Stimulated activated memory B cell treated with anti-CD40 and anti-IgM and Interleukin-4, amounts not matched to agents 10 μg/mL and 1 μg/mL and 100 μg/mL, for 72 hours (primary cell): ENCODE results near the gene SPACA7.
A peak's percentile ranks its signal among the peaks of the same experiment; 100 is the strongest.

Source experiments
- ATAC-seq: fragments of 150-1000 bp; cut with Tn5 transposase; 2 replicates; pipeline ENCODE4 v1.10.0; 2021
- H3K27ac Mint-ChIP-seq: one replicate; pipeline ENCODE4 v1.8.0; 2022; ENCODE audit warnings: mild to moderate bottlenecking, mixed read lengths
- H3K27me3 Mint-ChIP-seq: one replicate; pipeline ENCODE4 v1.8.0; 2022; ENCODE audit warnings: mixed read lengths
- H3K36me3 Mint-ChIP-seq: one replicate; pipeline ENCODE4 v1.8.0; 2022; ENCODE audit warnings: mixed read lengths
- H3K4me1 Mint-ChIP-seq: one replicate; pipeline ENCODE4 v1.8.0; 2022; ENCODE audit warnings: mixed read lengths
- H3K4me3 Mint-ChIP-seq: one replicate; pipeline ENCODE4 v1.8.0; 2022; ENCODE audit warnings: mild to moderate bottlenecking, moderate library complexity, mixed read lengths
- H3K9me3 Mint-ChIP-seq: one replicate; pipeline ENCODE4 v1.8.0; 2022; ENCODE audit warnings: mixed read lengths

The SPACA7 gene

DNA sequence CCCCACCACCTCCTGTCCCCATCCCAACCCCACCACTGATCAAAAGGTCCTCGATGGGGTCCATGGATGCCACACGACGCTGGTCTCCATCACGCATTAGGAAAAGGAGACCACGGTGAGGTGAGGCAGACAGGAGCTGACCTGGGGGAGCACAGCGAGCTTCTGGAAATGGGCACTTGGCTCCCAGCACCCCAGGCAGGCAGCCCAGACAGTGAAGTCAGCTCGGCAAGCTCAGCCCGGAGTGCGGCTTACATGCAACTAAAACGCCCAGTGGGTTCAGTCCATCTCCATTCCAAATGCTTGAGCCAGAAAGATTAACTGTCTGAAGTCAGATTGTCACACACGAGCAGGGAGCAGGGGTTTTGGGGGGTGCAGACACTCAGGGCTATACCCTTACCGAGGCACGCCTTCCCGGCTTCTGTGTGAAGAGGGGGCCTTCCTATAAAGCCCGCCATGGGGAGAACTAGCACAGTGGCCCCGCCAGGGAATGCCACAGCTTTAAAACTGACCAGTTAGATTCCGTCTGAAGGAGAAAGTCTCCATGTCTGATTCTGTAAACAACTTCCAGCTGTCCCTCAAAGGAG lies 79.4 kb downstream of the SPACA7 start:
- Mint-ChIP-seq H3K9me3 (peaks cover 17% of the 10 kb centered on the region), H3K36me3 (no peaks in the 10 kb centered on the region), H3K4me3 (no peak overlapping the region), H3K27me3 (peaks cover 10% of the 10 kb centered on the region), H3K4me1 (no peaks in the 10 kb centered on the region), H3K27ac (no peak overlapping the region)
- ATAC-seq: no peak

GRCh38 chr13:112456138-112457056 lies 80.2 kb downstream of the SPACA7 start:
- Mint-ChIP-seq H3K36me3 (peaks cover under 1% of the 10 kb centered on the region), H3K27me3 (peaks cover 4% of the 10 kb centered on the region), H3K9me3 (peaks cover 17% of the 10 kb centered on the region), H3K4me1 (no peaks in the 10 kb centered on the region), H3K4me3 (no peak overlapping the region), H3K27ac (no peak overlapping the region)
- ATAC-seq: no peak

- no peak overlapping the region for H3K27ac Mint-ChIP-seq
- peaks cover 19% of the 10 kb centered on the region for H3K9me3 Mint-ChIP-seq
- H3K36me3 Mint-ChIP-seq: peaks cover 7% of the 10 kb centered on the region
- H3K27me3 Mint-ChIP-seq: peaks cover 9% of the 10 kb centered on the region
- no peaks in the 10 kb centered on the region for H3K4me1 Mint-ChIP-seq
- no peak overlapping the region for H3K4me3 Mint-ChIP-seq
- no peak for ATAC-seq
These were observed 80.9 kb downstream of the SPACA7 start for GRCh38 chr13:112457081-112457480.

- Mint-ChIP-seq H3K27me3 (peaks cover 12% of the 10 kb centered on the region), H3K9me3 (peaks cover 23% of the 10 kb centered on the region), H3K4me1 (no peaks in the 10 kb centered on the region), H3K4me3 (no peak overlapping the region), H3K27ac (no peak overlapping the region), H3K36me3 (peaks cover 11% of the 10 kb centered on the region)
- ATAC-seq: no peak
These were observed 81.3 kb downstream of the SPACA7 start for GRCh38 chr13:112457485-112457884.

DNA sequence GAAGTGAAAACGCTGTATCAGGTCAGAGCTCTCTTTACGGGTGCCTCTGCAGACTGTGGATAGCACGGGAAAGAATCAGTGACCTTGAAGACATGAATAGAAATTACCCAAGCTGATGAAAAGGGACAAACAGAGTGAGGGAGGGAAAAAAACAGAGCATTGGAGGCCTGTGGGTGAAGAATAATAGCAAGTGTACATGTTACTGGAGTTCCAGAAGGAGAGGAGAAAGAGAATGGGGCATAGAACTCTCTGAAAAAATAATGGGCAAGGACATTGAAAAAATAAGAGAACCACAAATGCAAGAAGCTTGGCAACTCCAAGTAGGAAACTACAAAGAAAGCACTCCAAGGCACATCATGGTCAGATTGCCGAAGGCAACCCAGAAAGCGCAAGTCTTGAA lies 86.3 kb downstream of the SPACA7 start:
- Mint-ChIP-seq H3K27me3 (peaks cover 12% of the 10 kb centered on the region), H3K4me1 (no peaks in the 10 kb centered on the region), H3K27ac (no peak overlapping the region), H3K9me3 (peaks cover 23% of the 10 kb centered on the region), H3K4me3 (no peak overlapping the region), H3K36me3 (peaks cover 25% of the 10 kb centered on the region)
- no peak for ATAC-seq

DNA sequence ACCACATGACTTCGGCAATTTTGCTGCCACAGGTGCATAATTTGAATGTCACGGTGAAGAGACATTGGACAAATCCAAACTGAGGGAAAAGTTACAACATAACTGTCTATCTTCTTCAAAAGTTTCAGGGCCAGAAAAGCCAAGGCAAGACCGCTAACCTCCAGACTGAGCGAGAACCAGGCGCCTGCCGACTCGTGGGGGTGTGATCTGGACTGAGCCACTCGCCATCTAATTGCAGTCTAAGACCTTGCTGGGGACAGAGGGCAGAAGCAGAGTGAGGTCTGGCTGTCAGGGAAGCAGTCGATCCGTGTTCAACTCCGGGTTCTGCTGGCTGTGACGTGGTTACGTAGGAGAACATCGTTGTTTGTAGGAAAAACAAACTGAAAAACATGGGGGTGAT lies 88.6 kb downstream of the SPACA7 start:
- Mint-ChIP-seq H3K27ac (no peak overlapping the region), H3K27me3 (peaks cover 12% of the 10 kb centered on the region)
- no peak for ATAC-seq

GRCh38 chr13:112465251-112466131 lies 89.3 kb downstream of the SPACA7 start:
- Mint-ChIP-seq H3K4me3 (no peak overlapping the region), H3K27ac (no peak overlapping the region), H3K36me3 (peaks cover 25% of the 10 kb centered on the region), H3K27me3 (peaks cover 12% of the 10 kb centered on the region), H3K4me1 (no peaks in the 10 kb centered on the region), H3K9me3 (peaks cover 10% of the 10 kb centered on the region)
- no peak for ATAC-seq

More for the DNA sequence above, 88.6 kb downstream of the SPACA7 start:
- Mint-ChIP-seq H3K4me3 (no peak overlapping the region), H3K4me1 (no peaks in the 10 kb centered on the region), H3K36me3 (peaks cover 25% of the 10 kb centered on the region), H3K9me3 (peaks cover 15% of the 10 kb centered on the region)

DNA sequence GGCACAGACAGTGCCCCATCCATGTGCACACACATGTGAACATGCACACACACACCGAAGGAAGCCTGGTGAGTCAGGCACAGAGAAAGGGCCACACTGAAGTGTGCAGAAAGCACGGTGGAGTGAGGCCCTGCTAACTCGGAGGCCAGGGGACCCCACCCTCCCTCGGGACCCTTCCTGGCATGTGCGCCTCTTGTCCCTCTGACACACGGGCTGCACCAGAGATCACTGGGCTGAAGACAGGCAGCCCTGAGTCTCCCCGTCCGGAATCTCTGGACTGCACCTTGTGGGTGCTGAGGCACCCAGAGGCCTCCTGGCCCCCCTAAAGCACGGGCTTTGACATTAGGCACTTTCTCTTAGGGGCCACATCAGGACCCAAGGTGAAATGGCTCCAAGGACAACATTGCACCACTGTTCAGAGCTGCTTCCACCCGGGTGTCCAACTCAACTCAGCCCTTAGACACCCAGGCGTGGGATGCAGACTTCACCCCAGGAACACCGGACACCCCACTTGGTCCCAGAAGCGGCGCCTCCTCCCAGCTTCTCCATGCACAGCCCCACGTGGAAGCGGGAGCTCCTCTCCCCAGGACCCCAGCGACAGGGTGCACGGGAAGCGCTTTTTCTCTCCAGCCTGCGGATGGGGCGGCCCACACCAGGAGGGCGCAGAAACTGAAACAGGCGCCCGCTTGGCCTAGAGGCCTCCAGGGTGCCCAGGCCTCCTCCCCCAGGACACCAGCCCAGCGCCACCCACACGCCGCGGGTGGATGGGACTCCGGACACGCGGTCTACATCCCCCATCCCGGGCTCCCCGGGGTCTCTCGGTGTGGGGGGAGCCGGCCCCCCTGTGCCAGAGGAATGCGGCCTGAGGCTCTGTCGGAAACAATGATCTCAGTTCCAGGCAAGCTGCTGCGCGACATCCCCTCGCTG lies 90.2 kb downstream of the SPACA7 start:
- peaks cover 24% of the 10 kb centered on the region for H3K36me3 Mint-ChIP-seq
- ATAC-seq: peak; percentile 36

DNA sequence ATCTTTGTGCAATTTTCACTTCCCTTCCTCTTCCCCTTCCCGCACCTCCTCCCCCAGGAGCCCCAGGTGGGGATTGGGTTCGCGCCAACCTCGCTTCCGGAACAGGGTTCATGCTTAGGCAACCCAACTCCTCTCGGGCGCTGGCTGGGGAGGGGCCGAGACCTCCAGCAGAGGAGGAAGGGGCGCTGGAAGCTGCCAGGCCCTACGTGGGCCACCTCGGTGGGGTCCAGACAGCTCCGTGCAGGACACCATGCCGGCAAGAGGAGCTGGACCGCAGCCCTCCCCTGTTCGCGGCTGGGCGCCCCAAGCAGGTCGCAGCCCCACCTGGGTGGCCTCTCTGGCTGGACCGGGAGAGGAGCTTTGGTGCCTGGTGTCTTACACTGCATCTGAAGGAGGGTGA lies 91.1 kb downstream of the SPACA7 start:
- H3K4me1 Mint-ChIP-seq: no peaks in the 10 kb centered on the region
- peaks cover 6% of the 10 kb centered on the region for H3K9me3 Mint-ChIP-seq
- H3K36me3 Mint-ChIP-seq: peaks cover 18% of the 10 kb centered on the region
- peaks cover 2% of the 10 kb centered on the region for H3K27me3 Mint-ChIP-seq
- H3K4me3 Mint-ChIP-seq: no peak overlapping the region
- no peak overlapping the region for H3K27ac Mint-ChIP-seq
- ATAC-seq: no peak

More for the DNA sequence above, 90.2 kb downstream of the SPACA7 start:
- Mint-ChIP-seq H3K4me1 (no peaks in the 10 kb centered on the region), H3K9me3 (peaks cover 10% of the 10 kb centered on the region), H3K4me3 (no peak overlapping the region), H3K27ac (no peak overlapping the region), H3K27me3 (peaks cover 11% of the 10 kb centered on the region)

DNA sequence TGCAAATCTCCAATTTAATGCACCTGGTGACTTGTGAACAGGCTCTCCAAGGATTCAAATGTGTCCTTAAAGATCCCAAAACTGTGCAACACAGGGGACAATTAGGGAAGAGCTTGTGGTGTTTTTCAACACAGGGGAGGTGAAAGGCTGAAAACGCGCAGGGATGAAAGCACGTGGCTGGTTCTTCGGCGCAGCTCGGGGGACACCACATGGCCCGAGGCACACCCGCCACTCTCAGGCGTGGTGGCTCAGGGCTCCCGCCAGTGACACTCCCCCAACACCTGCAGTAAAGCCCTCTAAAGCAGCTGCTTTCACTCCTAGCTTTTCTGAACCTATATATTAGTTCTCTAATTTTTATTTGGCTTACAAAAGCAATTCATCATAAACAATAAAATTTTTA lies 91.9 kb downstream of the SPACA7 start:
- Mint-ChIP-seq H3K4me1 (no peaks in the 10 kb centered on the region), H3K27ac (no peak overlapping the region), H3K36me3 (peaks cover 21% of the 10 kb centered on the region), H3K27me3 (no peaks in the 10 kb centered on the region), H3K4me3 (no peak overlapping the region), H3K9me3 (peaks cover 2% of the 10 kb centered on the region)
- ATAC-seq: no peak

- Mint-ChIP-seq H3K4me3 (no peak overlapping the region), H3K27me3 (no peaks in the 10 kb centered on the region), H3K4me1 (no peaks in the 10 kb centered on the region), H3K36me3 (peaks cover 12% of the 10 kb centered on the region), H3K9me3 (no peaks in the 10 kb centered on the region), H3K27ac (no peak overlapping the region)
- ATAC-seq: no peak
These were observed 93.1 kb downstream of the SPACA7 start for GRCh38 chr13:112469071-112469745.

DNA sequence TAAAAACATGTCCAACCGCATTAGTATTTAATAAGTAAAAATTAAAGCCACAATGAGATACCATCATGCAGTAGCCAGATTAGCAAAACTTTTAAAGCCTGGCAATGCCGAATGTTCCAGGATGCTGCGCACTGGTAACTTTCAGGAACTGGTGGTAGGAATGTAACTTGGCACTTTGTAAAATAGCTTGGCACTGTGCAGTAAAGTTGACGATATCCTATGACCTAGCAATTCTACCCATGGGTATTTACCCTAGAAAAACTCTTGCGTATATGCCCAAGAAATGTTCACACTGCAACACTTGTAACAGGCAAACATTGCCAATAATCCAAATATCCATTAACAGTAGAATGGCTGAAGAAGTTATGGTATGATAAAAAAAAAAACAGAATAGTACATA lies 97.7 kb downstream of the SPACA7 start:
- no peak overlapping the region for H3K4me3 Mint-ChIP-seq
- no peaks in the 10 kb centered on the region for H3K27me3 Mint-ChIP-seq
- no peaks in the 10 kb centered on the region for H3K4me1 Mint-ChIP-seq
- no peak for ATAC-seq
- no peak overlapping the region for H3K27ac Mint-ChIP-seq
- peaks cover 16% of the 10 kb centered on the region for H3K36me3 Mint-ChIP-seq
- H3K9me3 Mint-ChIP-seq: no peaks in the 10 kb centered on the region

- Mint-ChIP-seq H3K27me3 (no peaks in the 10 kb centered on the region), H3K4me1 (no peaks in the 10 kb centered on the region), H3K9me3 (no peaks in the 10 kb centered on the region), H3K27ac (no peak overlapping the region), H3K4me3 (no peak overlapping the region), H3K36me3 (peaks cover 16% of the 10 kb centered on the region)
- ATAC-seq: no peak
These were observed 98.7 kb downstream of the SPACA7 start for GRCh38 chr13:112474869-112475268.

DNA sequence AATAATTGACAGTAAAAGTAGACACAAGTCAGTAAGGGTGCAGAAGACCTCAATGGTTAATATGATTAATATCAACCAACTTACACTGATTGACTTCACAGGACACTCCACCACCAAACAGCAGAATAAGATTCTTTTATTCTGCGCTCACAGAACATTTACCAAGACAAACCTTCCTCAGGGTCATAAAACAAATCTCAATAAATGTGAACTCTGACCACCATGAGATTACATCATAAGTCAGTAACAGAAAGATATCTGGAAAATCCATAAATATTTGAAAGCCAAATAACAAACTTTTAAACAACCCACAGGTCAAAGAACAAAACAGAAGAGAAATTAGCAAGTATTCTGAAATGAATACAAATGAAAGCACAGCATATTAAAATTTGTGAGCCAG lies 99.7 kb downstream of the SPACA7 start:
- no peaks in the 10 kb centered on the region for H3K27me3 Mint-ChIP-seq
- no peak overlapping the region for H3K4me3 Mint-ChIP-seq
- H3K9me3 Mint-ChIP-seq: no peaks in the 10 kb centered on the region
- H3K27ac Mint-ChIP-seq: no peak overlapping the region
- H3K4me1 Mint-ChIP-seq: no peaks in the 10 kb centered on the region
- no peak for ATAC-seq
- H3K36me3 Mint-ChIP-seq: peaks cover 16% of the 10 kb centered on the region
